Activated T-cell treated with anti-CD3 and anti-CD28 coated beads, Interleukin-2, amount 50 U/mL, for 48 hours (primary cell): ENCODE data around the gene LRP5.
"Not testable (repeated sequence)": the region's sequence is repeated elsewhere in the genome, so short reads cannot be mapped to it uniquely, and the experiment has no call there.

Experiments used
- DNase-seq, 2 experiments: peaks; one replicate each; pipeline ENCODE4 v3.0.0-alpha.2; 2020

LRP5 gene

GRCh38 chr11:68329978-68330699 lies 17.7 kb downstream of the LRP5 start:
- no peak for DNase-seq

- no peak for DNase-seq
Observed at GRCh38 chr11:68330700-68331337, 18.4 kb downstream of the LRP5 start.

- DNase-seq: peak in 1 of 2 experiments; percentile 32
Observed at GRCh38 chr11:68331338-68331947, 19.1 kb downstream of the LRP5 start.

GRCh38 chr11:68332186-68332585 lies 19.8 kb downstream of the LRP5 start:
- no peak for DNase-seq

GRCh38 chr11:68333173-68333572 lies 20.8 kb downstream of the LRP5 start:
- DNase-seq: no peak

GRCh38 chr11:68334923-68335322 lies 22.5 kb downstream of the LRP5 start:
- DNase-seq: no peak

GRCh38 chr11:68335683-68336082 lies 23.3 kb downstream of the LRP5 start:
- DNase-seq: no peak

- DNase-seq: no peak
Observed at GRCh38 chr11:68336716-68337115, 24.3 kb downstream of the LRP5 start.

- DNase-seq: no peak
Observed at GRCh38 chr11:68337399-68337835, 25.0 kb downstream of the LRP5 start.

- no peak for DNase-seq
Observed at GRCh38 chr11:68338051-68338780, 25.8 kb downstream of the LRP5 start.

- peak in 1 of 2 experiments; percentile 27 for DNase-seq
Observed at GRCh38 chr11:68340003-68340767, 27.8 kb downstream of the LRP5 start.

- no peak for DNase-seq
Observed at GRCh38 chr11:68340784-68341556, 28.6 kb downstream of the LRP5 start.

GRCh38 chr11:68341557-68342458 lies 29.4 kb downstream of the LRP5 start:
- no peak for DNase-seq

GRCh38 chr11:68342459-68343158 lies 30.2 kb downstream of the LRP5 start:
- no peak for DNase-seq

- no peak for DNase-seq
Observed at GRCh38 chr11:68343761-68344256, 31.4 kb downstream of the LRP5 start.

GRCh38 chr11:68344821-68345220 lies 32.4 kb downstream of the LRP5 start:
- not testable (repeated sequence) for DNase-seq

GRCh38 chr11:68345776-68346461 lies 33.5 kb downstream of the LRP5 start:
- no peak for DNase-seq

GRCh38 chr11:68346462-68346790 lies 34.0 kb downstream of the LRP5 start:
- DNase-seq: no peak

- no peak for DNase-seq
Observed at GRCh38 chr11:68347345-68347744, 35.0 kb downstream of the LRP5 start.
